Uterus (tissue), 2 donors: ENCODE measurements around the gene PTPN14.

Source experiments
- POLR2A ChIP-seq, 2 donors: fragments of 450-650 bp; IDR thresholded peaks; one replicate each; pipeline ENCODE4 v1.6.1; 2016; ENCODE audit warnings: antibody characterized with exemption in 2 of 2, mild to moderate bottlenecking in 1 of 2, moderate library complexity in 1 of 2
- TF ChIP-seq, protein P1 (sequence below), 4 experiments: fragments of 200-600 bp in 2 of 4; fragments of 450-650 bp in 2 of 4; sonication (generic) in 2 of 4; IDR thresholded peaks; one replicate each; pipeline ENCODE4 v1.5.1; 2016 to 2019; ENCODE audit warnings: antibody characterized with exemption in 4 of 4, mild to moderate bottlenecking in 2 of 4, moderate library complexity in 1 of 4

DNA sequence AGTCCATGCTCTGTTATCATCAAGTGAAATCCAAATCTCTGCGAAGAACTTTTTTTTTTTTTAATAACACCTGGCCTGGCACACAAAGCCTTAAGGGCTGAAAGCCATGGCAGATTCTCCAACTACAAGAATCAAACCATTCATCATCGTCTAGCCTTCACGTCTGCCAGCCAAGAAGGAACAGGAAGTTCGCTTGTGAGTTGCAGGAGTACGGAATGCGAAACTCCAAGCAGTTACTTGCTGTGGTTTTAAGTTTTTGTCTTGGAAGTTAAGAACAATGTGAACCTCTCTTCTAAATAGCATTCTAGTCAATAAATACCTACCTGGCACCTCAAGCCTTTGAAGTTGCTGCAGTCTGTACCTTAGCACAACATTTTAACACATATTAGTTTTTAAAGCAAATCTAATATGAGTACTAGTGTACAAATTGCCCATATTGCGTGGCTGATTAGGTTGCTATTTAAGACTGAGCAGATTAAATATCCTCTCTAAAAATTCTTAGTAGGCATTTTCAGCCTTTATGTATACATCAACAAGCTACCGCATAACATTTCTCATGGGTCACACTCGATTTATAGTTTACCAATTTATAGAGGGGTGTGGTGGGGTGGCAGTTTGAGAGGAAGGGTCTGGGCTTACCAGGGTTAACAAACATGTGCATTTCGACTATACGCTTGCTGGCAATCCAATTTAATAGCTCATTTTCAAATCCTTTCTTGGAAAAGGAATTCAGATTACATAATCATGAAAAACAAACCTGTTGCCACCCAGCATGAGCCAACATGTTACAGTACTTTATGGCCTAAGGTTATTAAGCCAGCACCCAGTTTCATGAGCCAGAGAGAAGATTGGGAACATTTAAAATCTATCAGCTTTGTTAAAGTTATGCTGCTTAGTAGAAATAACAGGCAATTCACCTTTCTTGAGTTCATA is 22.2 kb upstream of the PTPN14 start:
- no peak for TF ChIP-seq POLR2A (IDR thresholded peaks at IDR 0.05)
- TF ChIP-seq, protein P1, sequence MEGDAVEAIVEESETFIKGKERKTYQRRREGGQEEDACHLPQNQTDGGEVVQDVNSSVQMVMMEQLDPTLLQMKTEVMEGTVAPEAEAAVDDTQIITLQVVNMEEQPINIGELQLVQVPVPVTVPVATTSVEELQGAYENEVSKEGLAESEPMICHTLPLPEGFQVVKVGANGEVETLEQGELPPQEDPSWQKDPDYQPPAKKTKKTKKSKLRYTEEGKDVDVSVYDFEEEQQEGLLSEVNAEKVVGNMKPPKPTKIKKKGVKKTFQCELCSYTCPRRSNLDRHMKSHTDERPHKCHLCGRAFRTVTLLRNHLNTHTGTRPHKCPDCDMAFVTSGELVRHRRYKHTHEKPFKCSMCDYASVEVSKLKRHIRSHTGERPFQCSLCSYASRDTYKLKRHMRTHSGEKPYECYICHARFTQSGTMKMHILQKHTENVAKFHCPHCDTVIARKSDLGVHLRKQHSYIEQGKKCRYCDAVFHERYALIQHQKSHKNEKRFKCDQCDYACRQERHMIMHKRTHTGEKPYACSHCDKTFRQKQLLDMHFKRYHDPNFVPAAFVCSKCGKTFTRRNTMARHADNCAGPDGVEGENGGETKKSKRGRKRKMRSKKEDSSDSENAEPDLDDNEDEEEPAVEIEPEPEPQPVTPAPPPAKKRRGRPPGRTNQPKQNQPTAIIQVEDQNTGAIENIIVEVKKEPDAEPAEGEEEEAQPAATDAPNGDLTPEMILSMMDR (IDR thresholded peaks at IDR 0.05) = no peak
